HCT116 (cell line): ENCODE measurements around the gene MBD3.

Source experiments
- CBX3 ChIP-seq: IDR thresholded peaks from 2 replicates; pipeline ENCODE4 v1.6.1; 2012; ENCODE audit warnings: low read depth
- ELF1 ChIP-seq: IDR thresholded peaks from 2 replicates; pipeline ENCODE4 v1.6.1; 2012; ENCODE audit warnings: low read depth, borderline replicate concordance
- EZH2 ChIP-seq: fragments of 200-600 bp; sonication (generic); IDR thresholded peaks from 2 replicates; pipeline ENCODE4 v1.6.1; 2017; ENCODE audit warnings: antibody characterized with exemption, mixed run types
- EZH2phosphoT487 ChIP-seq: fragments of 200-600 bp; IDR thresholded peaks from 2 replicates; pipeline ENCODE4 v1.6.1; 2018; ENCODE audit warnings: antibody characterized with exemption, borderline replicate concordance
- POLR2A ChIP-seq: IDR thresholded peaks from 2 replicates; pipeline ENCODE4 v1.7.0; 2011; ENCODE audit warnings: borderline replicate concordance; ENCODE audit not compliant: insufficient read depth, insufficient read length; ENCODE audit errors: extremely low read depth
- POLR2AphosphoS5 ChIP-seq: IDR thresholded peaks from 2 replicates; pipeline ENCODE4 v1.6.1; 2011; ENCODE audit warnings: mild to moderate bottlenecking, low read depth, low read length, moderate library complexity
- SP1 ChIP-seq: IDR thresholded peaks from 2 replicates; pipeline ENCODE4 v1.6.1; 2012; ENCODE audit warnings: low read depth
- TCF7L2 ChIP-seq: IDR thresholded peaks from 2 replicates; pipeline ENCODE4 v1.7.0; 2011; ENCODE audit warnings: borderline replicate concordance, inconsistent platforms; ENCODE audit not compliant: insufficient read depth, insufficient read length; ENCODE audit errors: extremely low read depth
- ZNF274 ChIP-seq: fragments of 200-500 bp; sonication (Bioruptor generic); IDR thresholded peaks from 2 replicates; pipeline ENCODE4 v1.6.1; 2014; ENCODE audit warnings: mild to moderate bottlenecking, low read depth, low read length, inconsistent platforms
- TF ChIP-seq, protein P1 (sequence below), 3 experiments: fragments of 200-600 bp in 1 of 3; sonication (generic) in 1 of 3; IDR thresholded peaks in 2 of 3; conservative IDR thresholded peaks in 1 of 3; 2 replicates each; pipeline ENCODE4 v1.5.1; 2012 to 2017; ENCODE audit warnings: low read depth in 2 of 3, low read length in 2 of 3, antibody characterized with exemption in 1 of 3, borderline replicate concordance in 1 of 3, control low read depth in 1 of 3, mild to moderate bottlenecking in 1 of 3, mixed read lengths in 1 of 3, mixed run types in 1 of 3, moderate library complexity in 1 of 3; ENCODE audit not compliant: insufficient read depth in 1 of 3
- TF ChIP-seq, protein P2 (sequence below): IDR thresholded peaks from 2 replicates; pipeline ENCODE4 v1.6.1; 2012; ENCODE audit warnings: low read depth
- TF ChIP-seq, protein P3 (sequence below): IDR thresholded peaks from 2 replicates; pipeline ENCODE4 v1.6.1; 2011; ENCODE audit warnings: mild to moderate bottlenecking, low read length, moderate library complexity; ENCODE audit not compliant: insufficient replicate concordance; ENCODE audit errors: extremely low read depth

DNA sequence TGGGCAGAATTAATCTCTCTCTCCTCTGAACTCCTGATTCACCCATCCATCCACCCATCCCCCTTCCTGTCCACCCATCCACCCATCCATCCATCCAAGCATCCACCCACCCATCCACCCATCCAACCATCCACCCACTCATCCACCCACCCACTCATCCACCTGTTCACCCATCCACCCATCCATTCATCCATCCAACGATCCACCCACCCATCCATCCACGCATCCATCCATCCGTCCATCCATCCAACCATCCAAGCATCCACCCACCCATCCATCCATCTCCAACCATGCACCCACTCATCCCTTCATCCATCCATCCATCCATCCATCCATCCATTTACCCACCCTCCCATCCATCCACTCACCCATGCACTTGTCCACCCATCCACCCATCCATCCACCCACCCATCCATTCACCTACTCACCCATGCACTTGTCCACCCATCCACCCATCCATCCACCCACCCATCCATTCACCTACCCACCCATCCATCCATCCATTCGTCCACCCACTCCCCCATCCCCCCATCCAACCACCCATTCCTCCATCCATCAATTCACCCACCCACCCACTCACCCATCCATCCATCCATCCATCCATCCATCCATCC is 43.2 kb downstream of the MBD3 start:
- no peak for TF ChIP-seq EZH2
- TF ChIP-seq, protein P1, sequence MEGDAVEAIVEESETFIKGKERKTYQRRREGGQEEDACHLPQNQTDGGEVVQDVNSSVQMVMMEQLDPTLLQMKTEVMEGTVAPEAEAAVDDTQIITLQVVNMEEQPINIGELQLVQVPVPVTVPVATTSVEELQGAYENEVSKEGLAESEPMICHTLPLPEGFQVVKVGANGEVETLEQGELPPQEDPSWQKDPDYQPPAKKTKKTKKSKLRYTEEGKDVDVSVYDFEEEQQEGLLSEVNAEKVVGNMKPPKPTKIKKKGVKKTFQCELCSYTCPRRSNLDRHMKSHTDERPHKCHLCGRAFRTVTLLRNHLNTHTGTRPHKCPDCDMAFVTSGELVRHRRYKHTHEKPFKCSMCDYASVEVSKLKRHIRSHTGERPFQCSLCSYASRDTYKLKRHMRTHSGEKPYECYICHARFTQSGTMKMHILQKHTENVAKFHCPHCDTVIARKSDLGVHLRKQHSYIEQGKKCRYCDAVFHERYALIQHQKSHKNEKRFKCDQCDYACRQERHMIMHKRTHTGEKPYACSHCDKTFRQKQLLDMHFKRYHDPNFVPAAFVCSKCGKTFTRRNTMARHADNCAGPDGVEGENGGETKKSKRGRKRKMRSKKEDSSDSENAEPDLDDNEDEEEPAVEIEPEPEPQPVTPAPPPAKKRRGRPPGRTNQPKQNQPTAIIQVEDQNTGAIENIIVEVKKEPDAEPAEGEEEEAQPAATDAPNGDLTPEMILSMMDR (IDR thresholded peaks at IDR 0.05 in 2 of 3, conservative IDR thresholded peaks at IDR 0.05 in 1 of 3; ENCODE audit: borderline replicate concordance in 1 of 3, insufficient read depth in 1 of 3, low read depth in 2 of 3, low read length in 2 of 3), result no peak
- TF ChIP-seq POLR2A, result no peak
- TF ChIP-seq ELF1, result no peak
- TF ChIP-seq EZH2phosphoT487, result no peak
- TF ChIP-seq POLR2AphosphoS5, result no peak
- TF ChIP-seq, protein P2, sequence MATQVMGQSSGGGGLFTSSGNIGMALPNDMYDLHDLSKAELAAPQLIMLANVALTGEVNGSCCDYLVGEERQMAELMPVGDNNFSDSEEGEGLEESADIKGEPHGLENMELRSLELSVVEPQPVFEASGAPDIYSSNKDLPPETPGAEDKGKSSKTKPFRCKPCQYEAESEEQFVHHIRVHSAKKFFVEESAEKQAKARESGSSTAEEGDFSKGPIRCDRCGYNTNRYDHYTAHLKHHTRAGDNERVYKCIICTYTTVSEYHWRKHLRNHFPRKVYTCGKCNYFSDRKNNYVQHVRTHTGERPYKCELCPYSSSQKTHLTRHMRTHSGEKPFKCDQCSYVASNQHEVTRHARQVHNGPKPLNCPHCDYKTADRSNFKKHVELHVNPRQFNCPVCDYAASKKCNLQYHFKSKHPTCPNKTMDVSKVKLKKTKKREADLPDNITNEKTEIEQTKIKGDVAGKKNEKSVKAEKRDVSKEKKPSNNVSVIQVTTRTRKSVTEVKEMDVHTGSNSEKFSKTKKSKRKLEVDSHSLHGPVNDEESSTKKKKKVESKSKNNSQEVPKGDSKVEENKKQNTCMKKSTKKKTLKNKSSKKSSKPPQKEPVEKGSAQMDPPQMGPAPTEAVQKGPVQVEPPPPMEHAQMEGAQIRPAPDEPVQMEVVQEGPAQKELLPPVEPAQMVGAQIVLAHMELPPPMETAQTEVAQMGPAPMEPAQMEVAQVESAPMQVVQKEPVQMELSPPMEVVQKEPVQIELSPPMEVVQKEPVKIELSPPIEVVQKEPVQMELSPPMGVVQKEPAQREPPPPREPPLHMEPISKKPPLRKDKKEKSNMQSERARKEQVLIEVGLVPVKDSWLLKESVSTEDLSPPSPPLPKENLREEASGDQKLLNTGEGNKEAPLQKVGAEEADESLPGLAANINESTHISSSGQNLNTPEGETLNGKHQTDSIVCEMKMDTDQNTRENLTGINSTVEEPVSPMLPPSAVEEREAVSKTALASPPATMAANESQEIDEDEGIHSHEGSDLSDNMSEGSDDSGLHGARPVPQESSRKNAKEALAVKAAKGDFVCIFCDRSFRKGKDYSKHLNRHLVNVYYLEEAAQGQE, result no peak
- no peak for TF ChIP-seq TCF7L2
- no peak for TF ChIP-seq SP1
- no peak for TF ChIP-seq ZNF274
- TF ChIP-seq, protein P3, sequence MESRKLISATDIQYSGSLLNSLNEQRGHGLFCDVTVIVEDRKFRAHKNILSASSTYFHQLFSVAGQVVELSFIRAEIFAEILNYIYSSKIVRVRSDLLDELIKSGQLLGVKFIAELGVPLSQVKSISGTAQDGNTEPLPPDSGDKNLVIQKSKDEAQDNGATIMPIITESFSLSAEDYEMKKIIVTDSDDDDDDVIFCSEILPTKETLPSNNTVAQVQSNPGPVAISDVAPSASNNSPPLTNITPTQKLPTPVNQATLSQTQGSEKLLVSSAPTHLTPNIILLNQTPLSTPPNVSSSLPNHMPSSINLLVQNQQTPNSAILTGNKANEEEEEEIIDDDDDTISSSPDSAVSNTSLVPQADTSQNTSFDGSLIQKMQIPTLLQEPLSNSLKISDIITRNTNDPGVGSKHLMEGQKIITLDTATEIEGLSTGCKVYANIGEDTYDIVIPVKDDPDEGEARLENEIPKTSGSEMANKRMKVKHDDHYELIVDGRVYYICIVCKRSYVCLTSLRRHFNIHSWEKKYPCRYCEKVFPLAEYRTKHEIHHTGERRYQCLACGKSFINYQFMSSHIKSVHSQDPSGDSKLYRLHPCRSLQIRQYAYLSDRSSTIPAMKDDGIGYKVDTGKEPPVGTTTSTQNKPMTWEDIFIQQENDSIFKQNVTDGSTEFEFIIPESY, result no peak
- no peak for TF ChIP-seq CBX3
